WI38 (cell line): ENCODE results near the gene IGSF9.

ENCODE experiments used
- H3K4me3 ChIP-seq: 2 replicates; pipeline ENCODE4 v1.5.1; 2011; ENCODE audit warnings: low read depth, mild to moderate bottlenecking, control low read depth, low read length
- TF ChIP-seq, protein P1 (sequence below): IDR thresholded peaks from 2 replicates; pipeline ENCODE4 v1.5.1; 2012; ENCODE audit warnings: low read depth, mild to moderate bottlenecking, control low read depth, low read length

Gene IGSF9

GRCh38 chr1:159946242-159947187 lies 1.1 kb upstream of the IGSF9 start:
- TF ChIP-seq, protein P1, sequence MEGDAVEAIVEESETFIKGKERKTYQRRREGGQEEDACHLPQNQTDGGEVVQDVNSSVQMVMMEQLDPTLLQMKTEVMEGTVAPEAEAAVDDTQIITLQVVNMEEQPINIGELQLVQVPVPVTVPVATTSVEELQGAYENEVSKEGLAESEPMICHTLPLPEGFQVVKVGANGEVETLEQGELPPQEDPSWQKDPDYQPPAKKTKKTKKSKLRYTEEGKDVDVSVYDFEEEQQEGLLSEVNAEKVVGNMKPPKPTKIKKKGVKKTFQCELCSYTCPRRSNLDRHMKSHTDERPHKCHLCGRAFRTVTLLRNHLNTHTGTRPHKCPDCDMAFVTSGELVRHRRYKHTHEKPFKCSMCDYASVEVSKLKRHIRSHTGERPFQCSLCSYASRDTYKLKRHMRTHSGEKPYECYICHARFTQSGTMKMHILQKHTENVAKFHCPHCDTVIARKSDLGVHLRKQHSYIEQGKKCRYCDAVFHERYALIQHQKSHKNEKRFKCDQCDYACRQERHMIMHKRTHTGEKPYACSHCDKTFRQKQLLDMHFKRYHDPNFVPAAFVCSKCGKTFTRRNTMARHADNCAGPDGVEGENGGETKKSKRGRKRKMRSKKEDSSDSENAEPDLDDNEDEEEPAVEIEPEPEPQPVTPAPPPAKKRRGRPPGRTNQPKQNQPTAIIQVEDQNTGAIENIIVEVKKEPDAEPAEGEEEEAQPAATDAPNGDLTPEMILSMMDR: no peak
- no peak overlapping the region for H3K4me3 ChIP-seq

DNA sequence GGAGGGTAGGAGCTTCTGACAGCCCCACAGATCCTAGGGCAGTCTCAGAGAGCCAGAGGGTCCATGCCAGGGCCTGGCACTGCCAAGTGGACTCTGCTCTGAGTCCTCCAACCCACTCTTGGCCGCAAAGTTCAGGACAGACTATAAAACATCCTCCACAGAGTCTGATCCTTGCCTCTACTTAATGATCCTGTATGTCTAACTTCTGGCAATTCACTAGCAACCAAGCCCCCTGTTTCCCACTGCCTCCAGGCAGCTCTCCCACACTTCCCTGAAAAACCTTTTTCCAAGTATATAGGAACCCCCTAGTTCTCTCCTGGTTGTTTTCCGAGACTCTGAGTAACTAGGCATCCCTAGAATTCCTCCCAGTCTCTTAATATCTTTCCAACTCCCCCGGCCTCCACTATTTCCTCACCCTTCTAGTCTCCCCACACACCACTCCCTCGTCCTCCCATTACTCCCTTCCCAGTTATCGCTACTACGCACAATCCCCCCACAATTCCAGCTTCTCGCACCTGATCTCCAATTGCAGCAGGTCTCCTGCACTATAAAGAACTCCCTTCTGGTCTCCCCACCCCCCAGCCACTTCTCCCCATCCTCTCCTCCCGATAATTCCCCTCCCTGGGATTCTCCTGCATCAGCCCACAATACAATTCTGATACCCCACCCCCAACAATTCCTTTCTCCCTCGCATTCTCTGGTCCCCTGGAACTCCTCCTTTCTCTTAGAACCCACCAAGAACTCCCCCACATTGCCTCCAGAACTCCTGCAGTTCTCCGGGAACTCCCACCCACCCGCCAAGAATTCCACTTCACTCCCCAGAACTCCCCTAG lies 574 bp downstream of the IGSF9 start:
- TF ChIP-seq, protein P1: no peak
- no peak overlapping the region; the same call in 1 of the 2 replicates for H3K4me3 ChIP-seq

GRCh38 chr1:159943908-159944622 lies 1.3 kb downstream of the IGSF9 start:
- H3K4me3 ChIP-seq: no peak overlapping the region
- TF ChIP-seq, protein P1: no peak

DNA sequence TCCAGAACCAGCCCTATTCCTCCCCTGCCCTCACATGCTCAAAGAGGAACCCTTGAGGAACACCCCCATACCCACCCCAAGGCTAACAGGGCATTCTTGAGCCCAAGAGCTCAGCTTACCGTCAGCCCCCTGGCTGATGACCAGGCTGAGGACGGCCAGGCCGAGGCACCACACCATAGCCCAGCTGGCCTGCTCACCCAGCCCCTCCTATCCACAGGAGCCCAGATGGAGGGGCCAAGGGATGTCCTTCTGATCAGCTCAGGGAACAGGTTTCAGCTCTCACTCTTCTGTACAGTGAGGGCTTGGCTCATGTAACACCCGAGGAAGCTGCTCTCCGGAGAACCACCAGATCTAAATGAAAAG lies 2.2 kb downstream of the IGSF9 start:
- no peak overlapping the region for H3K4me3 ChIP-seq
- TF ChIP-seq, protein P1: no peak

DNA sequence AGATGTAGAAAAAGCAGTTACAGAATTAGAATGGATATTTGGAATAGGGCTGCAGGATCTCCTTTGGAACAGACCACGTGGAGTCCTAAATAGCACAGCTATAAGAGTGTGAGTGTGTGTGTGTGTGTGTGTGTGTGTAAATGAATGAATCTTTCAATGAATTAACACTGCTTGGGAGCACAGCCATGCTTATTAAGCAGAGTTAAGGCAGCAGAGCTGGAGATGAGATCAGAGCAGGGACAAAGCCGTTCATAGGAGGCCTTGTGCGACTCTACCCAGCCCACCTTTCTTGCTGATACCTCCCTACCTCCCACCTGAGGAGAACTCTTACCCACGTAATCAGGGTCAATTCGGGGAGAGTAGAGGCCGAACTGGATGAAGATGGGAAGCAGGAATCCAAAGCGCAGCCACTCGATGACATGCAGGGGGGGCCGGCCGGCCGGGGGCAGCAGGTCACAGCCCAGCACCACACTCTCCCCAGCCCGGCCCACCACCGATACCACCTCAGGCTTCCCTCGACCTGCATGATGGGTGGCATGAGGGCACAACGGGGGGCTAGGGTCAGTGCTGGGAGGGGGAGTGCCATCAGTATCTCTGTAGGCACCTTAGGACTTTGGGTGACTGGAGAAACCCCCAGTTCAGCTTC lies 2.7 kb downstream of the IGSF9 start:
- TF ChIP-seq, protein P1: no peak
- no peak overlapping the region for H3K4me3 ChIP-seq

- TF ChIP-seq, protein P1: no peak
- no peak overlapping the region for H3K4me3 ChIP-seq
These were observed 3.5 kb downstream of the IGSF9 start for GRCh38 chr1:159941591-159942560.
